ENCODE measurements around the gene BTN3A1.

DNA sequence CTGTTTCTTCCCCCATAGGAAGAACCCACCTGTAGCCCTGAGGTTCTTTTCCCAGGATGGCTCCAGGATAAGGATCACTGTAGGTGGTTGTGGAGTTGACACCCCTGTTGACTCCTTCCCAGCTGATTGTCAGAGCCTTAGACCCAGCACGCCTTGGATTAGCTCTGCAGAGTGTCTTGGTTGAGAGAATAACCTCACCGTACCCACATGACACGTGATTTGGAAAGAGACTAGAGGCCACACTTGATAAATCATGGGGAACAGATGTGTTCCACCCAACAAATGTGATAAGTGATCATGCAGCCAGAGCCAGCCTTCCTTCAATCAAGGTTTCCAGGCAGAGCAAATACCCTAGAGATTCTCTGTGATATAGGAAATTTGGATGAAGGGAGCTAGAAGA is 12.2 kb downstream of the BTN3A1 start:
- no peak for TF ChIP-seq SMC3 (IDR thresholded peaks at IDR 0.05; ENCODE audit: borderline replicate concordance, low read length)
- no peak for TF ChIP-seq ZSCAN29 (IDR thresholded peaks at IDR 0.05)
- TF ChIP-seq, protein P1, sequence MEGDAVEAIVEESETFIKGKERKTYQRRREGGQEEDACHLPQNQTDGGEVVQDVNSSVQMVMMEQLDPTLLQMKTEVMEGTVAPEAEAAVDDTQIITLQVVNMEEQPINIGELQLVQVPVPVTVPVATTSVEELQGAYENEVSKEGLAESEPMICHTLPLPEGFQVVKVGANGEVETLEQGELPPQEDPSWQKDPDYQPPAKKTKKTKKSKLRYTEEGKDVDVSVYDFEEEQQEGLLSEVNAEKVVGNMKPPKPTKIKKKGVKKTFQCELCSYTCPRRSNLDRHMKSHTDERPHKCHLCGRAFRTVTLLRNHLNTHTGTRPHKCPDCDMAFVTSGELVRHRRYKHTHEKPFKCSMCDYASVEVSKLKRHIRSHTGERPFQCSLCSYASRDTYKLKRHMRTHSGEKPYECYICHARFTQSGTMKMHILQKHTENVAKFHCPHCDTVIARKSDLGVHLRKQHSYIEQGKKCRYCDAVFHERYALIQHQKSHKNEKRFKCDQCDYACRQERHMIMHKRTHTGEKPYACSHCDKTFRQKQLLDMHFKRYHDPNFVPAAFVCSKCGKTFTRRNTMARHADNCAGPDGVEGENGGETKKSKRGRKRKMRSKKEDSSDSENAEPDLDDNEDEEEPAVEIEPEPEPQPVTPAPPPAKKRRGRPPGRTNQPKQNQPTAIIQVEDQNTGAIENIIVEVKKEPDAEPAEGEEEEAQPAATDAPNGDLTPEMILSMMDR (IDR thresholded peaks at IDR 0.05 in 2 of 3, conservative IDR thresholded peaks at IDR 0.05 in 1 of 3; ENCODE audit: control insufficient read depth in 2 of 3, extremely low read depth in 1 of 3, insufficient read depth in 1 of 3, low read depth in 3 of 3, low read length in 3 of 3) = no peak
- no peak for TF ChIP-seq POLR2AphosphoS2 (IDR thresholded peaks at IDR 0.05; ENCODE audit: low read depth, low read length)
- TF ChIP-seq YY1 (IDR thresholded peaks at IDR 0.05; ENCODE audit: low read depth, low read length) = no peak
- no peak for TF ChIP-seq TAF1 (IDR thresholded peaks at IDR 0.05; ENCODE audit: borderline replicate concordance, low read depth, low read length)
- TF ChIP-seq HDGF (IDR thresholded peaks at IDR 0.05) = no peak
- no peak for TF ChIP-seq FOS (IDR thresholded peaks at IDR 0.05; ENCODE audit: borderline replicate concordance, extremely low read depth, insufficient read length)
- TF ChIP-seq, protein P2, sequence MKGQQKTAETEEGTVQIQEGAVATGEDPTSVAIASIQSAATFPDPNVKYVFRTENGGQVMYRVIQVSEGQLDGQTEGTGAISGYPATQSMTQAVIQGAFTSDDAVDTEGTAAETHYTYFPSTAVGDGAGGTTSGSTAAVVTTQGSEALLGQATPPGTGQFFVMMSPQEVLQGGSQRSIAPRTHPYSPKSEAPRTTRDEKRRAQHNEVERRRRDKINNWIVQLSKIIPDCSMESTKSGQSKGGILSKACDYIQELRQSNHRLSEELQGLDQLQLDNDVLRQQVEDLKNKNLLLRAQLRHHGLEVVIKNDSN (IDR thresholded peaks at IDR 0.05; ENCODE audit: borderline replicate concordance, extremely low read length, insufficient read depth, low read depth, low read length) = no peak
- TF ChIP-seq SMAD1 (IDR thresholded peaks at IDR 0.05; ENCODE audit: low read depth, partially characterized antibody) = no peak
- no peak for TF ChIP-seq RAD21 (IDR thresholded peaks at IDR 0.05; ENCODE audit: insufficient read depth, low read depth, low read length)
- no peak for TF ChIP-seq EP300 (IDR thresholded peaks at IDR 0.05; ENCODE audit: borderline replicate concordance in 1 of 2, control insufficient read depth in 1 of 2, low read depth in 2 of 2, low read length in 2 of 2)
